ENCODE data around the gene U2AF2. TPM values are rescaled to one million over a fixed set of nuclear protein-coding genes. Genes with fewer than 3 reads are reported as not detected.

Gene U2AF2
- total and polyA plus RNA-seq, 11 donors = 39.9 to 104 (median 72.7) TPM

GRCh38 chr19:55679343-55680257, 24.8 kb downstream of the U2AF2 start:
- ATAC-seq (no peak), DNase-seq (no peak)
- peaks cover 2 to 66% (median 63%) of the 10 kb centered on the region in 9 donors for H3K36me3 ChIP-seq
- 82 to 91% (median 88%) methylated on average over 20 to 24 of the region's 24 CpGs for WGBS, 4 donors
- H3K27me3 ChIP-seq = no peaks in the 10 kb centered on the region
- H3K9me3 ChIP-seq = no peaks in the 10 kb centered on the region
- intact Hi-C loops (cut with DNase I) = no loop called here
- peak overlapping the region in 1 of 12 donors; percentile 96 for H3K27ac ChIP-seq
- no peak overlapping the region for H3K4me3 ChIP-seq
- TF ChIP-seq CTCF (IDR thresholded peaks at IDR 0.05) (no peak), POLR2A (IDR thresholded peaks at IDR 0.05) (no peak)
- H3K4me1 ChIP-seq = peaks cover 12 to 56% (median 34%) of the 10 kb centered on the region in 12 donors

GRCh38 chr19:55680339-55681130, 25.7 kb downstream of the U2AF2 start:
- Histone ChIP-seq H3K36me3 (peaks cover 2 to 75% (median 72%) of the 10 kb centered on the region in 9 donors), H3K4me1 (peaks cover 12 to 55% (median 33%) of the 10 kb centered on the region in 12 donors), H3K4me3 (no peak overlapping the region), H3K27ac (no peak overlapping the region), H3K9me3 (no peaks in the 10 kb centered on the region), H3K27me3 (no peaks in the 10 kb centered on the region)
- DNase-seq (no peak), ATAC-seq (no peak)
- no peak for TF ChIP-seq CTCF (IDR thresholded peaks at IDR 0.05)
- TF ChIP-seq POLR2A (IDR thresholded peaks at IDR 0.05) = no peak
- WGBS, 4 donors = 89 to 94% (median 90%) methylated on average over 16 to 20 of the region's 20 CpGs
- intact Hi-C loops (cut with DNase I) = no loop called here

- H3K27me3 ChIP-seq = no peaks in the 10 kb centered on the region
- peaks cover 11 to 47% (median 25%) of the 10 kb centered on the region in 12 donors for H3K4me1 ChIP-seq
- DNase-seq (no peak), ATAC-seq (no peak)
- 81 to 91% (median 87%) methylated on average over 9 of the region's 9 CpGs for WGBS, 4 donors
- no peak overlapping the region for H3K27ac ChIP-seq
- H3K9me3 ChIP-seq = no peaks in the 10 kb centered on the region
- H3K36me3 ChIP-seq = peaks cover 2 to 84% (median 80%) of the 10 kb centered on the region in 9 donors
- H3K4me3 ChIP-seq = no peak overlapping the region
- intact Hi-C loops (cut with DNase I) = no loop called here
- TF ChIP-seq POLR2A (IDR thresholded peaks at IDR 0.05) (no peak), CTCF (IDR thresholded peaks at IDR 0.05) (no peak)
Measured at GRCh38 chr19:55681131-55682092, 26.6 kb downstream of the U2AF2 start.

Data from heart left ventricle (tissue), 16 donors.